ACHN (cell line): ENCODE measurements around the gene CASP9.

Source experiments
- DNase-seq: peaks from one replicate; pipeline ENCODE4 v3.0.0-alpha.2; 2015
- in situ Hi-C: cut with HindIII; loops from 2 replicates; pipeline ENCODE4 v1.10.0; 2017; ENCODE audit warnings: low sequenced_read_pairs, low pct_ligation_motif_present, low pct_unique_long_range_greater_than_20kb

CASP9 gene

GRCh38 chr1:15524021-15524282 lies at the start of gene CASP9:
Gene CASP9 (minus strand): TSS chr1:15524215. CDS start chr1:15524200, 15 bp downstream.
- no peak for DNase-seq
- in situ Hi-C loops, result no loop called here

GRCh38 chr1:15573477-15573876 lies 49.5 kb upstream of the CASP9 start:
- no peak for DNase-seq
- in situ Hi-C loops, result no loop called here

- in situ Hi-C loops, result no loop called here
- DNase-seq, result no peak
Observed at GRCh38 chr1:15571266-15571665, 47.3 kb upstream of the CASP9 start.

GRCh38 chr1:15570861-15571260 lies 46.8 kb upstream of the CASP9 start:
- no peak for DNase-seq
- in situ Hi-C loops, result no loop called here

- no peak for DNase-seq
- in situ Hi-C loops, result no loop called here
Observed at GRCh38 chr1:15568387-15569073, 44.5 kb upstream of the CASP9 start.

- no peak for DNase-seq
- in situ Hi-C loops, result no loop called here
Observed at GRCh38 chr1:15559189-15559810, 35.3 kb upstream of the CASP9 start.

- in situ Hi-C loops, result no loop called here
- DNase-seq, result no peak
Observed at GRCh38 chr1:15558516-15558915, 34.5 kb upstream of the CASP9 start.

- no peak for DNase-seq
- in situ Hi-C loops, result no loop called here
Observed at GRCh38 chr1:15557594-15557993, 33.6 kb upstream of the CASP9 start.

GRCh38 chr1:15557008-15557407 lies 33.0 kb upstream of the CASP9 start:
- in situ Hi-C loops, result no loop called here

GRCh38 chr1:15550573-15550972 lies 26.6 kb upstream of the CASP9 start:
- no peak for DNase-seq
- in situ Hi-C loops, result no loop called here

More at GRCh38 chr1:15557008-15557407, 33.0 kb upstream of the CASP9 start:
- no peak for DNase-seq

GRCh38 chr1:15546641-15547040 lies 22.6 kb upstream of the CASP9 start:
- DNase-seq, result no peak
- in situ Hi-C loops, result no loop called here

- in situ Hi-C loops, result no loop called here
- no peak for DNase-seq
Observed at GRCh38 chr1:15543589-15544568, 19.9 kb upstream of the CASP9 start.

- in situ Hi-C loops, result no loop called here
- no peak for DNase-seq
Observed at GRCh38 chr1:15543251-15543588, 19.2 kb upstream of the CASP9 start.

- in situ Hi-C loops, result no loop called here
- DNase-seq, result no peak
Observed at GRCh38 chr1:15542388-15543250, 18.6 kb upstream of the CASP9 start.

GRCh38 chr1:15541231-15541792 lies 17.3 kb upstream of the CASP9 start:
- DNase-seq, result no peak
- in situ Hi-C loops, result no loop called here

GRCh38 chr1:15540186-15540585 lies 16.2 kb upstream of the CASP9 start:
- in situ Hi-C loops, result no loop called here
- DNase-seq, result no peak

- DNase-seq, result no peak
- in situ Hi-C loops, result no loop called here
Observed at GRCh38 chr1:15538771-15539170, 14.8 kb upstream of the CASP9 start.

GRCh38 chr1:15531682-15532081 lies 7.7 kb upstream of the CASP9 start:
- in situ Hi-C loops, result no loop called here
- no peak for DNase-seq
